ENCODE data around the gene GFOD2. TPM values are rescaled to one million over a fixed set of nuclear protein-coding genes. Genes with fewer than 3 reads are reported as not detected.
A peak's percentile ranks its signal among the peaks of the same experiment; 100 is the strongest.

The GFOD2 gene
- total and polyA plus RNA-seq, 2 of the 13 experiments (the other 11 are each of a cell fraction or from before 2014, with no cell fraction given): 11.1 to 17.2 TPM

- no peak; the same call in 1 of the 2 replicates for TF ChIP-seq SIN3B (IDR thresholded peaks at IDR 0.05; ENCODE audit: low read length)
- TF ChIP-seq SP2 (CRISPR knock-in tag; IDR thresholded peaks at IDR 0.05): no peak
- TF ChIP-seq BCLAF1 (IDR thresholded peaks at IDR 0.05): no peak
- TF ChIP-seq ZNF570 (CRISPR knock-in tag; IDR thresholded peaks at IDR 0.05; ENCODE audit: borderline replicate concordance): no peak
- peak; percentile 64; the same call in 1 of the 2 replicates for TF ChIP-seq PHF20 (CRISPR knock-in tag; IDR thresholded peaks at IDR 0.05)
- TF ChIP-seq ZNF574 (CRISPR knock-in tag; IDR thresholded peaks at IDR 0.05): peak; percentile 74; the same call in 1 of the 2 replicates
- no peak; the same call in 1 of the 2 replicates for TF ChIP-seq ZNF790 (CRISPR knock-in tag; IDR thresholded peaks at IDR 0.05; ENCODE audit: borderline replicate concordance)
- TF ChIP-seq EEA1 (CRISPR knock-in tag; IDR thresholded peaks at IDR 0.05; ENCODE audit: borderline replicate concordance): peak; percentile 37; the same call in 1 of the 2 replicates
- TF ChIP-seq ZNF350 (CRISPR knock-in tag; IDR thresholded peaks at IDR 0.05; ENCODE audit: borderline replicate concordance, low read depth): peak; percentile 46
- no peak for TF ChIP-seq ZSCAN12 (CRISPR knock-in tag; IDR thresholded peaks at IDR 0.05)
- peak; percentile 30; the same call in 1 of the 2 replicates for TF ChIP-seq NR1H2 (CRISPR knock-in tag; IDR thresholded peaks at IDR 0.05; ENCODE audit: borderline replicate concordance, low read depth)
- peak; percentile 15; the same call in 1 of the 2 replicates for TF ChIP-seq ZNF280B (CRISPR knock-in tag; IDR thresholded peaks at IDR 0.05; ENCODE audit: borderline replicate concordance)
- TF ChIP-seq THAP7 (CRISPR knock-in tag; IDR thresholded peaks at IDR 0.05): no peak
- peak; percentile 87; the same call in 1 of the 2 replicates for TF ChIP-seq GATA4 (IDR thresholded peaks at IDR 0.05; ENCODE audit: borderline replicate concordance, low read depth)
- TF ChIP-seq IKZF5 (CRISPR knock-in tag; IDR thresholded peaks at IDR 0.05): peak; percentile 82
- TF ChIP-seq ZNF598 (CRISPR knock-in tag; IDR thresholded peaks at IDR 0.05; ENCODE audit: borderline replicate concordance): no peak
- no peak for TF ChIP-seq HHEX (CRISPR knock-in tag; IDR thresholded peaks at IDR 0.05)
These were observed at the start of gene GFOD2 (continued) for GRCh38 chr16:67719048-67719777.
